GM04503 (cell line): Measurements from ENCODE around the gene TMEM260.

Experiments
- DNase-seq: peaks from one replicate; pipeline ENCODE4 v3.0.0-alpha.2; 2012; ENCODE audit warnings: low read depth

TMEM260 gene

GRCh38 chr14:56579345-56580220, at the start of gene TMEM260:
TSS of gene TMEM260 (plus strand) at chr14:56579798. CDS start at chr14:56579915, 117 bp downstream.
- DNase-seq, result peak; percentile 55

GRCh38 chr14:56532546-56532945, 47.1 kb upstream of the TMEM260 start:
- DNase-seq, result no peak

GRCh38 chr14:56534656-56535055, 44.9 kb upstream of the TMEM260 start:
- no peak for DNase-seq

- DNase-seq, result no peak
Measured at GRCh38 chr14:56539862-56540261, 39.7 kb upstream of the TMEM260 start.

- no peak for DNase-seq
Measured at GRCh38 chr14:56543436-56543835, 36.2 kb upstream of the TMEM260 start.

GRCh38 chr14:56549721-56550120, 29.9 kb upstream of the TMEM260 start:
- no peak for DNase-seq

GRCh38 chr14:56552615-56553014, 27.0 kb upstream of the TMEM260 start:
- DNase-seq, result no peak

- DNase-seq, result no peak
Measured at GRCh38 chr14:56554301-56554700, 25.3 kb upstream of the TMEM260 start.

GRCh38 chr14:56555921-56556570, 23.6 kb upstream of the TMEM260 start:
- DNase-seq, result no peak

- no peak for DNase-seq
Measured at GRCh38 chr14:56559182-56559581, 20.4 kb upstream of the TMEM260 start.

- no peak for DNase-seq
Measured at GRCh38 chr14:56561606-56562005, 18.0 kb upstream of the TMEM260 start.

- no peak for DNase-seq
Measured at GRCh38 chr14:56562883-56563282, 16.7 kb upstream of the TMEM260 start.

GRCh38 chr14:56569174-56569573, 10.4 kb upstream of the TMEM260 start:
- DNase-seq, result no peak

GRCh38 chr14:56570295-56570694, 9.3 kb upstream of the TMEM260 start:
- DNase-seq, result no peak

GRCh38 chr14:56580221-56580711, 668 bp downstream of the TMEM260 start:
- no peak for DNase-seq

- no peak for DNase-seq
Measured at GRCh38 chr14:56581041-56581727, 1.6 kb downstream of the TMEM260 start.

- DNase-seq, result no peak
Measured at GRCh38 chr14:56585461-56586084, 6.0 kb downstream of the TMEM260 start.

- no peak for DNase-seq
Measured at GRCh38 chr14:56587701-56588100, 8.1 kb downstream of the TMEM260 start.

- no peak for DNase-seq
Measured at GRCh38 chr14:56590535-56590960, 10.9 kb downstream of the TMEM260 start.

- no peak for DNase-seq
Measured at GRCh38 chr14:56592746-56593544, 13.3 kb downstream of the TMEM260 start.

GRCh38 chr14:56594428-56594827, 14.8 kb downstream of the TMEM260 start:
- no peak for DNase-seq
